Neural cell (in vitro differentiated cells): ENCODE results near the gene AGBL3. TPM values are rescaled to one million over a fixed set of nuclear protein-coding genes. Genes with fewer than 3 reads are reported as not detected.

Experiments
- H2AFZ ChIP-seq: fragments of 200-600, 300-800 bp; sonication (generic), shearing (Covaris generic); 2 replicates; pipeline ENCODE4 v1.6.0; 2014; ENCODE audit warnings: low read depth, mild to moderate bottlenecking, antibody characterized with exemption, low read length, moderate library complexity
- H3F3A ChIP-seq: fragments of 200-600 bp; shearing (Covaris generic); 2 replicates; pipeline ENCODE4 v1.6.1; 2016; ENCODE audit warnings: mild to moderate bottlenecking, moderate library complexity, mixed read lengths, antibody characterized with exemption, low read length; ENCODE audit not compliant: insufficient read depth, poor library complexity, severe bottlenecking
- H3K27ac ChIP-seq: fragments of 200-600, 300-800 bp; sonication (generic), shearing (Covaris generic); 2 replicates; pipeline ENCODE4 v1.5.1; 2014; ENCODE audit warnings: mild to moderate bottlenecking, low read length, moderate library complexity
- H3K27me3 ChIP-seq: fragments of 300-800, 200-600 bp; sonication (generic), shearing (Covaris generic); 2 replicates; pipeline ENCODE4 v1.6.0; 2014; ENCODE audit warnings: mild to moderate bottlenecking, low read depth, low read length, moderate library complexity; ENCODE audit not compliant: insufficient read depth
- H3K36me3 ChIP-seq: fragments of 300-800, 200-600 bp; sonication (generic), shearing (Covaris generic); 2 replicates; pipeline ENCODE4 v1.5.1; 2014; ENCODE audit warnings: mild to moderate bottlenecking, antibody characterized with exemption, low read length, moderate library complexity; ENCODE audit not compliant: insufficient read depth
- H3K4me2 ChIP-seq: fragments of 300-800, 200-600 bp; sonication (generic), shearing (Covaris generic); 2 replicates; pipeline ENCODE4 v1.6.0; 2014; ENCODE audit warnings: mild to moderate bottlenecking, low read length
- H3K4me3 ChIP-seq: fragments of 300-800, 200-600 bp; sonication (generic), shearing (Covaris generic); 2 replicates; pipeline ENCODE4 v1.5.1; 2014; ENCODE audit warnings: mild to moderate bottlenecking, low read length, moderate library complexity
- H3K79me2 ChIP-seq: fragments of 200-600 bp; shearing (Covaris generic); replicated peaks from 2 replicates; pipeline ENCODE4 v1.6.0; 2014; ENCODE audit warnings: mild to moderate bottlenecking, low read length, moderate library complexity; ENCODE audit not compliant: insufficient read depth
- H3K9ac ChIP-seq: fragments of 300-800, 200-600 bp; sonication (generic), shearing (Covaris generic); 2 replicates; pipeline ENCODE4 v1.6.1; 2016; ENCODE audit warnings: mild to moderate bottlenecking, low read length, mixed read lengths
- H3K9me2 ChIP-seq: fragments of 200-600 bp; shearing (Covaris generic); 2 replicates; pipeline ENCODE4 v1.6.1; 2016; ENCODE audit warnings: mild to moderate bottlenecking, low read length, mixed read lengths; ENCODE audit not compliant: insufficient read depth
- H3K9me3 ChIP-seq: fragments of 200-600, 300-800 bp; sonication (generic), shearing (Covaris generic); 2 replicates; pipeline ENCODE4 v1.6.1; 2016; ENCODE audit warnings: mild to moderate bottlenecking, mixed run types, low read length, moderate library complexity, mixed read lengths
- H4K20me1 ChIP-seq: fragments of 200-600 bp; shearing (Covaris generic); 2 replicates; pipeline ENCODE4 v1.6.1; 2016; ENCODE audit warnings: mild to moderate bottlenecking, mixed run types; ENCODE audit not compliant: insufficient read depth
- EP300 ChIP-seq: fragments of 450-650 bp; conservative IDR thresholded peaks from 2 replicates; pipeline ENCODE4 v1.6.1; 2014; ENCODE audit warnings: antibody characterized with exemption, mild to moderate bottlenecking, moderate library complexity; ENCODE audit not compliant: poor library complexity, severe bottlenecking
- EZH2 ChIP-seq: fragments of 200-600, 300-800 bp; shearing (Covaris generic), sonication (generic); IDR thresholded peaks from 2 replicates; pipeline ENCODE4 v1.6.1; 2014; ENCODE audit warnings: antibody characterized with exemption, low read length, borderline replicate concordance, mild to moderate bottlenecking; ENCODE audit not compliant: insufficient read depth, poor library complexity, severe bottlenecking
- MXI1 ChIP-seq: fragments of 450-650 bp; conservative IDR thresholded peaks from 2 replicates; pipeline ENCODE4 v1.6.1; 2014; ENCODE audit warnings: antibody characterized with exemption, mild to moderate bottlenecking; ENCODE audit not compliant: poor library complexity, severe bottlenecking
- POLR2AphosphoS5 ChIP-seq: IDR thresholded peaks from 2 replicates; pipeline ENCODE4 v1.6.1; 2012
- RAD21 ChIP-seq: fragments of 450-650 bp; conservative IDR thresholded peaks from 2 replicates; pipeline ENCODE4 v1.6.1; 2014; ENCODE audit warnings: antibody characterized with exemption, mild to moderate bottlenecking, moderate library complexity
- SMC3 ChIP-seq: fragments of 450-650 bp; conservative IDR thresholded peaks from 2 replicates; pipeline ENCODE4 v1.6.1; 2014; ENCODE audit warnings: antibody characterized with exemption, mild to moderate bottlenecking, moderate library complexity; ENCODE audit not compliant: poor library complexity
- TAF1 ChIP-seq: IDR thresholded peaks from 2 replicates; pipeline ENCODE4 v1.6.1; 2012; ENCODE audit warnings: low read depth
- polyA plus RNA-seq: library from polyadenylated mRNA; depleted of rRNA; stranded (reverse); fragments of >200 nt; gene quantifications from 2 replicates; pipeline ENCODE4 v1.2.3, GENCODE V29; 2014
- TF ChIP-seq, protein P1 (sequence below): IDR thresholded peaks from 2 replicates; pipeline ENCODE4 v1.6.1; 2012; ENCODE audit warnings: borderline replicate concordance
- TF ChIP-seq, protein P2 (sequence below): fragments of 450-650 bp; IDR thresholded peaks from 2 replicates; pipeline ENCODE4 v1.5.1; 2014; ENCODE audit warnings: antibody characterized with exemption, mild to moderate bottlenecking, moderate library complexity; ENCODE audit not compliant: poor library complexity, severe bottlenecking

The AGBL3 gene
- polyA plus RNA-seq, 1 donor from 2014 or later = 9.5 TPM

DNA sequence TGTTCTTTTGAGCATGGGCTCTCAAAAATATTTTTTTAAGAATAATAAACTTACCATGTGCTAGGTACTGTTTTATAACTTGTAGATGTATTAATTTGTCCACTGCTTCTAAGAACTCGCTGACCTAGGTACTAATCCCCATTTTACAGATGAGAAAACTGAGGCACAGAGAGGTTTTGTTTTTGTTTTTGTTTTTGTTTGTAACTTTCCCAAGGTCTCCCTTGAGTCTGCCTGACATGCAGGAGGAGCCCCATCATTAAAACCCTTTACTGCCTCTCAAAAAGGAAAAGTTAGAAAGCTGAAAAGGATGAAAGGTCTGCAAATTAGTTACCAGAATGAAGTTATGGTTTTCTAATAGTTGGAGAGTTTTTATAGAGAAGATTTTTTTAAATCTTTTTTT, 38.5 kb upstream of the AGBL3 start:
- H2AFZ ChIP-seq = no peak overlapping the region

DNA sequence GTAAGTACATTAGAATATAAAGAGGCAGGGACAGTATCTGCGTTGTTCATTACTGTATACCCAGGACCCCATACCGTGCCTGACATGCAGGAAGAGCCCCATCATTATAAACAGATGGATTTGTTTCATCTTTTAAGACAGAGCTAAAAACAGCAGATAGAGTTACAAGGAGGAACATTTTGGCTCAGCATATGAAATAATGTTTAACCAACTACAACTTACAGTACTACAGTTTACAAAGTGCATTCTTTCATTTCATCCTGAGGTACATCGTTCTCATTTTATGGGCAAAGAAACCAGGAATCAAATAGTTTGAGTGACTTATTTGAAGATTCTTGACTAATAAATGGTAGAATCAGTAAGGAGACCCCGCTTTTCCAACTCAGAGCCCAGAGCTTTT, 38.1 kb upstream of the AGBL3 start:
- TF ChIP-seq, protein P1, sequence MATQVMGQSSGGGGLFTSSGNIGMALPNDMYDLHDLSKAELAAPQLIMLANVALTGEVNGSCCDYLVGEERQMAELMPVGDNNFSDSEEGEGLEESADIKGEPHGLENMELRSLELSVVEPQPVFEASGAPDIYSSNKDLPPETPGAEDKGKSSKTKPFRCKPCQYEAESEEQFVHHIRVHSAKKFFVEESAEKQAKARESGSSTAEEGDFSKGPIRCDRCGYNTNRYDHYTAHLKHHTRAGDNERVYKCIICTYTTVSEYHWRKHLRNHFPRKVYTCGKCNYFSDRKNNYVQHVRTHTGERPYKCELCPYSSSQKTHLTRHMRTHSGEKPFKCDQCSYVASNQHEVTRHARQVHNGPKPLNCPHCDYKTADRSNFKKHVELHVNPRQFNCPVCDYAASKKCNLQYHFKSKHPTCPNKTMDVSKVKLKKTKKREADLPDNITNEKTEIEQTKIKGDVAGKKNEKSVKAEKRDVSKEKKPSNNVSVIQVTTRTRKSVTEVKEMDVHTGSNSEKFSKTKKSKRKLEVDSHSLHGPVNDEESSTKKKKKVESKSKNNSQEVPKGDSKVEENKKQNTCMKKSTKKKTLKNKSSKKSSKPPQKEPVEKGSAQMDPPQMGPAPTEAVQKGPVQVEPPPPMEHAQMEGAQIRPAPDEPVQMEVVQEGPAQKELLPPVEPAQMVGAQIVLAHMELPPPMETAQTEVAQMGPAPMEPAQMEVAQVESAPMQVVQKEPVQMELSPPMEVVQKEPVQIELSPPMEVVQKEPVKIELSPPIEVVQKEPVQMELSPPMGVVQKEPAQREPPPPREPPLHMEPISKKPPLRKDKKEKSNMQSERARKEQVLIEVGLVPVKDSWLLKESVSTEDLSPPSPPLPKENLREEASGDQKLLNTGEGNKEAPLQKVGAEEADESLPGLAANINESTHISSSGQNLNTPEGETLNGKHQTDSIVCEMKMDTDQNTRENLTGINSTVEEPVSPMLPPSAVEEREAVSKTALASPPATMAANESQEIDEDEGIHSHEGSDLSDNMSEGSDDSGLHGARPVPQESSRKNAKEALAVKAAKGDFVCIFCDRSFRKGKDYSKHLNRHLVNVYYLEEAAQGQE = no peak
- TF ChIP-seq EZH2 (no peak), RAD21 (no peak), TAF1 (no peak), POLR2AphosphoS5 (no peak), SMC3 (no peak), EP300 (no peak), MXI1 (no peak)
- TF ChIP-seq, protein P2, sequence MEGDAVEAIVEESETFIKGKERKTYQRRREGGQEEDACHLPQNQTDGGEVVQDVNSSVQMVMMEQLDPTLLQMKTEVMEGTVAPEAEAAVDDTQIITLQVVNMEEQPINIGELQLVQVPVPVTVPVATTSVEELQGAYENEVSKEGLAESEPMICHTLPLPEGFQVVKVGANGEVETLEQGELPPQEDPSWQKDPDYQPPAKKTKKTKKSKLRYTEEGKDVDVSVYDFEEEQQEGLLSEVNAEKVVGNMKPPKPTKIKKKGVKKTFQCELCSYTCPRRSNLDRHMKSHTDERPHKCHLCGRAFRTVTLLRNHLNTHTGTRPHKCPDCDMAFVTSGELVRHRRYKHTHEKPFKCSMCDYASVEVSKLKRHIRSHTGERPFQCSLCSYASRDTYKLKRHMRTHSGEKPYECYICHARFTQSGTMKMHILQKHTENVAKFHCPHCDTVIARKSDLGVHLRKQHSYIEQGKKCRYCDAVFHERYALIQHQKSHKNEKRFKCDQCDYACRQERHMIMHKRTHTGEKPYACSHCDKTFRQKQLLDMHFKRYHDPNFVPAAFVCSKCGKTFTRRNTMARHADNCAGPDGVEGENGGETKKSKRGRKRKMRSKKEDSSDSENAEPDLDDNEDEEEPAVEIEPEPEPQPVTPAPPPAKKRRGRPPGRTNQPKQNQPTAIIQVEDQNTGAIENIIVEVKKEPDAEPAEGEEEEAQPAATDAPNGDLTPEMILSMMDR = no peak
- no peaks in the 10 kb centered on the region for H3F3A ChIP-seq
- no peaks in the 10 kb centered on the region for H3K27me3 ChIP-seq

More for the DNA sequence above, 38.5 kb upstream of the AGBL3 start:
- Histone ChIP-seq H3K4me2 (no peak overlapping the region), H3K27me3 (no peaks in the 10 kb centered on the region), H3K36me3 (peaks cover 6% of the 10 kb centered on the region), H3K9me3 (no peaks in the 10 kb centered on the region), H3K4me3 (no peak overlapping the region), H3K79me2 (no peaks in the 10 kb centered on the region), H3K9ac (no peak overlapping the region), H4K20me1 (no peaks in the 10 kb centered on the region), H3F3A (no peaks in the 10 kb centered on the region), H3K9me2 (no peaks in the 10 kb centered on the region), H3K27ac (no peak overlapping the region)
- no peak for TF ChIP-seq EP300

DNA sequence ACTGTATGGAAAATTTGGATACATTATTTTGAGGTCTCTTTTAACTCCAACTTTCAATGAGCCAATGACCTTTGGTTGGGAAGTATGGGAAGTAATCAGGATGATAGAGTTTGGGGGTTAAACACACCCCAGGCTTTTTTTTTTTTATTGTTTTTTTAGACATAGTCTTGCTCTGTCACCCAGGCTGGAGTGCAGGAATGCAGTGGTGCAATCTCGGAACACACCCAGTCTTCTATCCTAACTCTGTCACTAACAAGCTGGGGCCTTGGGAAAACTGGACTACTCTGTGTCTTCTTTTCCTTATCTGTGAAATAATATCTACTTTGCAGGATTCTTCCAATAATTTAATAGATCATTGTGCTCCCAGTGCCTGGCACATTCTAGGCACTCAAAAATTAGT, 37.6 kb upstream of the AGBL3 start:
- Histone ChIP-seq H3K36me3 (peaks cover 6% of the 10 kb centered on the region), H3K9ac (no peak overlapping the region), H3K4me3 (no peak overlapping the region), H3K27ac (no peak overlapping the region), H2AFZ (no peak overlapping the region), H3K27me3 (no peaks in the 10 kb centered on the region), H3K79me2 (no peaks in the 10 kb centered on the region), H4K20me1 (no peaks in the 10 kb centered on the region), H3K4me2 (no peak overlapping the region), H3K9me3 (no peaks in the 10 kb centered on the region), H3F3A (no peaks in the 10 kb centered on the region), H3K9me2 (no peaks in the 10 kb centered on the region)
- TF ChIP-seq EZH2 = no peak
- no peak for TF ChIP-seq MXI1
- TF ChIP-seq SMC3 = no peak
- TF ChIP-seq, protein P2 = no peak
- TF ChIP-seq, protein P1 = no peak
- TF ChIP-seq RAD21 = no peak
- TF ChIP-seq TAF1 = no peak
- no peak for TF ChIP-seq POLR2AphosphoS5
- TF ChIP-seq EP300 = no peak

More for the DNA sequence above, 38.1 kb upstream of the AGBL3 start:
- H3K27ac ChIP-seq = no peak overlapping the region
- H3K79me2 ChIP-seq = no peaks in the 10 kb centered on the region
- no peak overlapping the region for H3K4me3 ChIP-seq
- no peak overlapping the region for H2AFZ ChIP-seq
- H3K36me3 ChIP-seq = peaks cover 6% of the 10 kb centered on the region
- no peak overlapping the region for H3K9ac ChIP-seq
- H3K9me2 ChIP-seq = no peaks in the 10 kb centered on the region
- no peaks in the 10 kb centered on the region for H4K20me1 ChIP-seq
- no peak overlapping the region for H3K4me2 ChIP-seq
- H3K9me3 ChIP-seq = no peaks in the 10 kb centered on the region
